Measurements from ENCODE around the gene PRLR. TPM values are rescaled to one million over a fixed set of nuclear protein-coding genes. Genes with fewer than 3 reads are reported as not detected.

The PRLR gene
- total and polyA plus RNA-seq, 2 of the 8 experiments (the other 6 are each of a cell fraction or from before 2014, with no cell fraction given) = 0.53 to 2.5 TPM

- H4K5ac ChIP-seq (ENCODE audit: insufficient read length, low read depth, low read length) = no peak overlapping the region
- no peaks in the 10 kb centered on the region for H3K27me3 ChIP-seq (replicated peaks in 1 of 4; ENCODE audit: control insufficient read depth in 3 of 4, extremely low read depth in 1 of 4, insufficient read depth in 3 of 4, low read length in 3 of 4)
- no peak overlapping the region for H2AFZ ChIP-seq (ENCODE audit: low read length)
- no peak overlapping the region for H3K18ac ChIP-seq (ENCODE audit: extremely low read depth, low read length)
- no peak overlapping the region for H4K8ac ChIP-seq (ENCODE audit: extremely low read depth, insufficient read depth, low read length)
- TF ChIP-seq USF2 (IDR thresholded peaks at IDR 0.05; ENCODE audit: low read length) (no peak), BRCA1 (IDR thresholded peaks at IDR 0.05; ENCODE audit: low read depth, low read length) (no peak)
- H3K23ac ChIP-seq (ENCODE audit: insufficient read length) = no peak overlapping the region
- H2BK120ac ChIP-seq (replicated peaks; ENCODE audit: low read depth, low read length) = no peak overlapping the region
- H3K14ac ChIP-seq (ENCODE audit: insufficient read length) = no peak overlapping the region
- H3K36me3 ChIP-seq (ENCODE audit: control insufficient read depth in 2 of 4, insufficient read depth in 4 of 4, low read length in 3 of 4) = no peaks in the 10 kb centered on the region
- no peaks in the 10 kb centered on the region for H3K79me1 ChIP-seq (ENCODE audit: low read depth, low read length)
- no peak overlapping the region for H3K56ac ChIP-seq (replicated peaks; ENCODE audit: insufficient read length, low read depth, low read length)
- no peak overlapping the region for H3K4me2 ChIP-seq (ENCODE audit: insufficient read depth in 1 of 2, low read depth in 2 of 2, low read length in 2 of 2)
- H3K23me2 ChIP-seq (ENCODE audit: low read depth, low read length) = no peaks in the 10 kb centered on the region; the same call in 1 of the 2 replicates
- no peak overlapping the region for H2AK5ac ChIP-seq (ENCODE audit: low read depth, low read length)
- H2BK20ac ChIP-seq (ENCODE audit: low read length) = no peak overlapping the region
- no peaks in the 10 kb centered on the region for H3K79me2 ChIP-seq (ENCODE audit: control insufficient read depth in 1 of 2, insufficient read depth in 2 of 2, low read length in 2 of 2)
- H2BK12ac ChIP-seq (ENCODE audit: low read depth, low read length) = no peak overlapping the region
- H4K91ac ChIP-seq (replicated peaks; ENCODE audit: insufficient read length, low read length) = no peak overlapping the region
- H4K20me1 ChIP-seq (replicated peaks in 1 of 2; ENCODE audit: control insufficient read depth in 1 of 2, insufficient read depth in 2 of 2, low read length in 2 of 2) = no peaks in the 10 kb centered on the region
- no peak overlapping the region for H2BK15ac ChIP-seq (ENCODE audit: low read length)
- no peak overlapping the region for H3K4ac ChIP-seq (replicated peaks; ENCODE audit: insufficient read length, low read depth, low read length)
- POLR2A ChIA-PET (ENCODE audit: partially characterized antibody) = no interaction called here
- no peaks in the 10 kb centered on the region for H3K9me3 ChIP-seq (ENCODE audit: insufficient read depth in 2 of 2, low read depth in 1 of 2, low read length in 1 of 2)
- CTCF ChIA-PET (ENCODE audit: partially characterized antibody) = no interaction called here
- H3K27ac ChIP-seq (ENCODE audit: low read depth, low read length) = no peak overlapping the region
- no peaks in the 10 kb centered on the region for H3K4me1 ChIP-seq (replicated peaks in 1 of 4; ENCODE audit: control insufficient read depth in 3 of 4, insufficient read depth in 4 of 4, low read length in 3 of 4)
- FAIRE-seq (no peak), DNase-seq (ENCODE audit: low read depth in 1 of 2, low spot score in 2 of 2) (no peak)
- no peak overlapping the region for H3K9ac ChIP-seq (replicated peaks in 1 of 4; ENCODE audit: extremely low read depth in 1 of 4, low read depth in 3 of 4, low read length in 3 of 4)
- H2BK5ac ChIP-seq (ENCODE audit: low read depth, low read length) = no peak overlapping the region
- no peak overlapping the region for H3K4me3 ChIP-seq (ENCODE audit: extremely low read depth in 1 of 4, insufficient read depth in 2 of 4, low read depth in 3 of 4, low read length in 4 of 4)
- WGBS, 2 experiments (ENCODE audit: extremely low coverage in 1 of 2, insufficient coverage in 1 of 2, insufficient read length in 1 of 2, insufficient replicate concordance in 2 of 2, low coverage in 1 of 2, low lambda C conversion rate in 2 of 2, missing lambda C conversion rate in 1 of 2) = 95% methylated on average over 2 of the region's 2 CpGs; no CpG with 5 or more reads in 1 of the 2 experiments
Measured at GRCh38 chr5:35205186-35205585, 25.1 kb downstream of the PRLR start.
